BE2C (cell line): Measurements from ENCODE around the gene CXCL1.

Source experiments
- DNase-seq: peaks from one replicate; pipeline ENCODE4 v3.0.0-alpha.2; 2020
- H3K27me3 ChIP-seq: fragments of 250-450 bp; sonication (Bioruptor Pico); 2 replicates; pipeline ENCODE4 v1.5.1; 2020; ENCODE audit warnings: mild to moderate bottlenecking
- H3K36me3 ChIP-seq: fragments of 250-450 bp; sonication (Bioruptor Pico); 2 replicates; pipeline ENCODE4 v1.5.1; 2020; ENCODE audit warnings: mild to moderate bottlenecking
- H3K4me1 ChIP-seq: fragments of 250-450 bp; sonication (Bioruptor Pico); 2 replicates; pipeline ENCODE4 v1.5.1; 2020
- H3K4me3 ChIP-seq: 2 replicates; pipeline ENCODE4 v1.5.1; 2011; ENCODE audit warnings: low read depth, low read length
- H3K9me3 ChIP-seq: fragments of 250-450 bp; sonication (Bioruptor Pico); 2 replicates; pipeline ENCODE4 v1.5.1; 2020
- TF ChIP-seq, protein P1 (sequence below): IDR thresholded peaks from 2 replicates; pipeline ENCODE4 v1.5.1; 2012; ENCODE audit warnings: mild to moderate bottlenecking, low read depth, low read length

The CXCL1 gene

GRCh38 chr4:73853718-73854473 is 15.3 kb upstream of the CXCL1 start:
- no peaks in the 10 kb centered on the region for H3K36me3 ChIP-seq
- TF ChIP-seq, protein P1, sequence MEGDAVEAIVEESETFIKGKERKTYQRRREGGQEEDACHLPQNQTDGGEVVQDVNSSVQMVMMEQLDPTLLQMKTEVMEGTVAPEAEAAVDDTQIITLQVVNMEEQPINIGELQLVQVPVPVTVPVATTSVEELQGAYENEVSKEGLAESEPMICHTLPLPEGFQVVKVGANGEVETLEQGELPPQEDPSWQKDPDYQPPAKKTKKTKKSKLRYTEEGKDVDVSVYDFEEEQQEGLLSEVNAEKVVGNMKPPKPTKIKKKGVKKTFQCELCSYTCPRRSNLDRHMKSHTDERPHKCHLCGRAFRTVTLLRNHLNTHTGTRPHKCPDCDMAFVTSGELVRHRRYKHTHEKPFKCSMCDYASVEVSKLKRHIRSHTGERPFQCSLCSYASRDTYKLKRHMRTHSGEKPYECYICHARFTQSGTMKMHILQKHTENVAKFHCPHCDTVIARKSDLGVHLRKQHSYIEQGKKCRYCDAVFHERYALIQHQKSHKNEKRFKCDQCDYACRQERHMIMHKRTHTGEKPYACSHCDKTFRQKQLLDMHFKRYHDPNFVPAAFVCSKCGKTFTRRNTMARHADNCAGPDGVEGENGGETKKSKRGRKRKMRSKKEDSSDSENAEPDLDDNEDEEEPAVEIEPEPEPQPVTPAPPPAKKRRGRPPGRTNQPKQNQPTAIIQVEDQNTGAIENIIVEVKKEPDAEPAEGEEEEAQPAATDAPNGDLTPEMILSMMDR: no peak
- no peak overlapping the region for H3K4me3 ChIP-seq
- H3K4me1 ChIP-seq: no peaks in the 10 kb centered on the region
- no peaks in the 10 kb centered on the region for H3K27me3 ChIP-seq
- DNase-seq: no peak
- no peaks in the 10 kb centered on the region for H3K9me3 ChIP-seq

DNA sequence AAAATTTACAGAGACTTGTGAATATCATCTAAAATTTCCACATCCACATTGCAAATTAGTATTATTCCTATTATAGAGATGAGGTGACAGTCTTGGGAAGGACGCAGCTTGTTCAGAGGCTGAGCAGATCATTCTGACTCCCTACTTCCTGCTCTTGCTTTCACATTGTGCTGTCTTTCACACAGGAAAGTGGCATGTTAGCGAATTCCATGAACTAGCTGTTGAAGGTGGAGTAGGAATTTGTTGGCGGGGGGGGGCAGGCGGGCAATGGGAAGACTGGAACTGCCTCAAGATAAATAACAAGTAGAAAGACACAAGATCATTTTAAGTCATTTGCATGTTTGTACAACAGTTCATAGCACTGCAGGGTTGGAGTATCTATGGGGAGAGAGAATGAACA is 13.8 kb upstream of the CXCL1 start:
- TF ChIP-seq, protein P1: no peak
- H3K4me1 ChIP-seq: no peaks in the 10 kb centered on the region
- H3K4me3 ChIP-seq: no peak overlapping the region
- H3K9me3 ChIP-seq: no peaks in the 10 kb centered on the region
- H3K36me3 ChIP-seq: no peaks in the 10 kb centered on the region
- H3K27me3 ChIP-seq: peaks cover 4% of the 10 kb centered on the region; the same call in 1 of the 2 replicates
- DNase-seq: no peak

DNA sequence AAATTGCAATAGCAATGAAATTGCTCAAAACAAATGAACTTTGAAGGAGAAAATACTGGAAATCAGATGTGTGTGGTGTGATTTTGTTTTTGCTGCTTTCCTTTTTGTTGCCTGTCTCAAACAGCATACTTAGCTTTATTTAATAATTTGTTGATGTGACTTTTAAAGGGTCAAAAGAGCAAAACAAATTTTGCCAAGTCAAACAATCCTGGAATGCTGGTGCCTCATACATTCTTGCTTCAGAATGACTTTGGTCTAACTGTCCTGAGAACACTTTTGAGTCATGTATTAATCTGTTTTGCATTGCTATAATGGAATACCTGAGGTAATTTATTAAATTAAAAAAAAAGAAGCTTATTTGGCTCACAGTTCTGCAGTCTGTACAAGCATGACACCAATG is 12.7 kb upstream of the CXCL1 start:
- Histone ChIP-seq H3K4me1 (no peaks in the 10 kb centered on the region), H3K36me3 (no peaks in the 10 kb centered on the region), H3K27me3 (peaks cover 4% of the 10 kb centered on the region; the same call in 1 of the 2 replicates), H3K4me3 (no peak overlapping the region), H3K9me3 (no peaks in the 10 kb centered on the region)
- DNase-seq: no peak
- TF ChIP-seq, protein P1: no peak

- TF ChIP-seq, protein P1: no peak
- H3K4me3 ChIP-seq: no peak overlapping the region
Measured at GRCh38 chr4:73859614-73860088, 9.5 kb upstream of the CXCL1 start.

DNA sequence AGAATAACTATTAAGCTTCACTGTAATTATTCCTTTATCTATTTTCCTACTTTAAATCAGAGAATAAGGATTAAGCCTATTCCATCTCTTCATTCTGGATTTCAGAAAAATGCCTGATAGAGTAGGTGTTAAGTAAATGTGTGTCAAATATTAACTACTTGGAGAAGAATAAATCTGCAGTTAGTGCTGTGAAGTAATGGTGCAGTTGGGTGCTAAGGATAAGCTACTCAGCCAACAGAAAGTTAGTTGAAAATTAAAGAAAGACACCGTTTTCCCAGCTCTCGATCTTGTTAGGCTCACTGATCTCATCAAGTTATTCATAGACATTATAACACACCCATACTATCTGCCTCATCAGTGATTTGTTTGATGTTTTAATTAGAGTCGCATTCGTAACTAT is 9.0 kb upstream of the CXCL1 start:
- TF ChIP-seq, protein P1: no peak
- no peak for DNase-seq

More at GRCh38 chr4:73859614-73860088, 9.5 kb upstream of the CXCL1 start:
- DNase-seq: no peak
- Histone ChIP-seq H3K27me3 (peaks cover 4% of the 10 kb centered on the region; the same call in 1 of the 2 replicates), H3K9me3 (no peaks in the 10 kb centered on the region), H3K36me3 (no peaks in the 10 kb centered on the region), H3K4me1 (no peaks in the 10 kb centered on the region)

DNA sequence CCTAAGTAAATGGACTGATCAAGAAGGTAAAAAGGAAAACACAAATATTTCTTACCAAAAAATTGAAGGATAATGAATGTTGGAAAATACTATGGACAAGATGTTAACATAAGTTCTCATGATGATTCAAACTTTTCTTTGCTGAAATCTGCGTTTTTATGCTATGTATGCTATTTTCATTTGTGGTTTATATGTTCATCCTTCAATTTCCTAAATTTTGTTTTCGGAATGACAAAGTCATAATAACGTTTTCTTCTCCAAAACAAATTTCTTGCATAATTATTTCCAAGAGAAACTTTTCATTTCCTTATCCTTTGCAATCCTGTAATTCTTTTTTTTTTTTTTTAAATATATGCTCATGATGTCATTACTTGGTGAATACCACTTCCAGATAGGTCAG is 8.3 kb upstream of the CXCL1 start:
- no peak for DNase-seq
- TF ChIP-seq, protein P1: no peak
- H3K9me3 ChIP-seq: no peaks in the 10 kb centered on the region

More for the DNA sequence above, 9.0 kb upstream of the CXCL1 start:
- H3K4me3 ChIP-seq: no peak overlapping the region
- no peaks in the 10 kb centered on the region for H3K36me3 ChIP-seq
- no peaks in the 10 kb centered on the region for H3K9me3 ChIP-seq
- peaks cover 4% of the 10 kb centered on the region; the same call in 1 of the 2 replicates for H3K27me3 ChIP-seq
- no peaks in the 10 kb centered on the region for H3K4me1 ChIP-seq

More for the DNA sequence above, 8.3 kb upstream of the CXCL1 start:
- no peak overlapping the region for H3K4me3 ChIP-seq
- no peaks in the 10 kb centered on the region for H3K36me3 ChIP-seq
- H3K4me1 ChIP-seq: no peaks in the 10 kb centered on the region
- peaks cover 4% of the 10 kb centered on the region; the same call in 1 of the 2 replicates for H3K27me3 ChIP-seq
